SKM-1 (cell line): ENCODE results near the gene IFNK.
A peak's percentile ranks its signal among the peaks of the same experiment; 100 is the strongest.
"Not testable (repeated sequence)": the region's sequence is repeated elsewhere in the genome, so short reads cannot be mapped to it uniquely, and the experiment has no call there.

Source experiments
- DNase-seq: peaks from one replicate; lab custom pipeline; 2025; ENCODE audit not compliant: unreplicated experiment; lab: John Stamatoyannopoulos, UW

Gene IFNK, protein sequence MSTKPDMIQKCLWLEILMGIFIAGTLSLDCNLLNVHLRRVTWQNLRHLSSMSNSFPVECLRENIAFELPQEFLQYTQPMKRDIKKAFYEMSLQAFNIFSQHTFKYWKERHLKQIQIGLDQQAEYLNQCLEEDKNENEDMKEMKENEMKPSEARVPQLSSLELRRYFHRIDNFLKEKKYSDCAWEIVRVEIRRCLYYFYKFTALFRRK

DNA sequence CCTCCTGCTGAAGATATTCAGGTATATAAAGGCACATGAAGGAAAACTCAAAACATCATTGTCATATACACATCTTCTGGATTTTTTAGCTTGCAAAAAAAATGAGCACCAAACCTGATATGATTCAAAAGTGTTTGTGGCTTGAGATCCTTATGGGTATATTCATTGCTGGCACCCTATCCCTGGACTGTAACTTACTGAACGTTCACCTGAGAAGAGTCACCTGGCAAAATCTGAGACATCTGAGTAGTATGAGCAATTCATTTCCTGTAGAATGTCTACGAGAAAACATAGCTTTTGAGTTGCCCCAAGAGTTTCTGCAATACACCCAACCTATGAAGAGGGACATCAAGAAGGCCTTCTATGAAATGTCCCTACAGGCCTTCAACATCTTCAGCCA lies at the start of gene IFNK:
TSS of gene IFNK (plus strand) at position 55 of the 400 bp plus-strand sequence. CDS start at position 102, 47 bp downstream.
- DNase-seq = no peak

DNA sequence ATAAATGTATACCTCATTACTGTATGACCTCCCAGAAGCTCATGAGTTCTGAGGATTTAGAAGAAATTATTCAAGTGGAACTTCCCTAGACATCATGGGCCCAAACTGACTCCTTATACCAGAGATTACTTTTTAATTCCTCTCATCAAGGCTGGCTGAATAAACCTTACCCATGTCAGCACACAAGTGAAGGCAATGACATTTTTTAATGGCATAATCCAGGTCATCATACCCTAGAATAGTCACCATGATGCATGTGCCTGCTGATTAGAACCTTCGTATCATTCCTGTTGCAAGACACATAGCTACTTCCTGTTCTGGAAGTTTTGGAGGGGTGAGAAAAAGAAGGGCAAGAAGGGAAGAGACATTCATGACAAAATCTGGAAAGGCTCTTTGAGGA lies 49.8 kb upstream of the IFNK start:
- DNase-seq = no peak

DNA sequence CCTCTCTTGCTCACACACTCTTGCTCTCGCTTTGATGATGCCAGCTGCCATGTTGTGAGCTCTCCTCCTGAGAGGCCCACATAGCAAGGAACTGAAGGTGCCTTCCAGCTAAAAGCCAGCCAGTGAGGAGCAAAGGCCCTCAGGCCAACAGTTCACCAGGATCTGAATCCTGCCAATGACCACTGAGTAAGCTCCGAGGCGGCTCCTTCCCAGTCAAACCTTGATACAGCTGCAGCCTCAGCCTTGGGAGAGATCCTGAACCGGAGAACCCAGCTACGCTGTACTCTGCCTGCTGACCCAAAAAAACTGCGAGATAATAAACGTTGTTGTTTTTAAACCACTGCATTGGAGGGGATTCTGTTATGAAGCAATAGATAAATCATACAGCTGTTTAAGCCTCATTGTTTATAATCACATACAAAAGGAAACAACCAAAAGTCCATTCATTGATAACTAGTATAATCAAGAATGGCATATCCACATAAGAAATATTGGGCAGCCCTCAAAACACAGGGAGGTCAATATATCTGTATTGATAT lies 49.0 kb upstream of the IFNK start:
- DNase-seq = no peak

DNA sequence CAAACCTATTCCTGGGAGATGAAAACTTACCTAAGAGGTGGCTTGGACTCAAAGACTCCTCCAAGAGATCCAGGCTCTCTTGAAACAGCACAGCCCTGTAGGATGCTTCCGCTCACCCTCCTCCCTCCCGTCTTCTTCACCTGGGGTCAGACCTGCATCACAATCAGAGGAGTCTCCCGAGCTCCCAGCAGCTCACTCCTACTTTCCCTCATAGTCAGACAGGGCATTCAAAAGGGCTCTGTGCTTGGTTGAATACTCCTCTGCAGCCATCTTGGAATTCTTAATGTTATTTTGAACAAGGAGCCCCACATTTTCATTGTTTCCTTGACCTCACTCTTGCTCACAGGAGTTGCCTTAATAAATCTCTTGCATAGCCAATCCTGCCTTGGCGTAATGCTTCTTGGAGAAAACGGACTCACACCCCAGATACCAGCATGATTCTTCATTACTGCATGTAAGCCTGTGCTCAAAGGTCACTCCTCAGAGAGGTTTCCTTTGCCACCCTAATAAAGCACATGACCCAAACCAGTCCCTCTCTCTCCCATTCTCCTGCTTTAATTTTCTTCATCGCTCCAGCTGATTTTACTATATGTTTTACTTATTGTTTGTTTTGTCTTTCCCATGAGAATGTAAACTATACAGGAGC lies 47.1 kb upstream of the IFNK start:
- DNase-seq = no peak

DNA sequence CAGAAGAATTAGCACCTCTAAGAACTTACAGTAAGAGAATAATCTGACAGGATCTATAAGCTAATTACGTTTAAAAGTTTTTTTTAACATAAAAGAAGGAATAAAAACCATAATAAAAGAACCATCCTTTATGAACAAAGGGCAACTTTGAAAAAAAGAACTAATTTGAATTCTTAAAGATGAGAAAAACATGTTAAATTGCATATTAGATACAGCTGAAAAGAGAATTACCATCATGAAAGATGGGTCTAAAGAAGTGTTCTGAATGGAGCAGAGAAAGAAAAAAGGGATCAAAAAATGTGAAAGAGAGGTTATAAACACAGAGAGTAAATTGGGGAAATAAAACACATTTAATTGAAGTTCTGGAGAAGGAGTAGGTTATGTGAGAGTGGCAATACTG lies 45.8 kb upstream of the IFNK start:
- DNase-seq = no peak

DNA sequence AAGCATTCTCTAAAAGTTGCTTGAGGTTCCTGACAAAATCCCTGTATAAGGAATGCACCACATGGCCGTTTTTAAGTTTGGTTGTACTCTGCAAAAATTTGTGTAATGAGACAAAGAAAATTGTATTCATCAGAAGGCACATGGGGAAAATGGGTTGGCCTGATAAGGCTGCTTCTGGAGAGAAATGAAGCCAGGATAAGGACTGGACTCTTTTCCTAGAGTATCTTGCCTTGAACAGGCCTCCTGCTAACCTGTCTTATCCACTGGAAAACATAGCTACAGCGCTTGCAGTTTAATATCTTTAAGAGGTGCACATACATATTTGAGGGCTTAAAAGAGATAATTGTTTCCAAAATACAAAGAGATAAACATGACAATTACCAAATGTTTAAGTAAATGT lies 41.4 kb upstream of the IFNK start:
- no peak for DNase-seq

DNA sequence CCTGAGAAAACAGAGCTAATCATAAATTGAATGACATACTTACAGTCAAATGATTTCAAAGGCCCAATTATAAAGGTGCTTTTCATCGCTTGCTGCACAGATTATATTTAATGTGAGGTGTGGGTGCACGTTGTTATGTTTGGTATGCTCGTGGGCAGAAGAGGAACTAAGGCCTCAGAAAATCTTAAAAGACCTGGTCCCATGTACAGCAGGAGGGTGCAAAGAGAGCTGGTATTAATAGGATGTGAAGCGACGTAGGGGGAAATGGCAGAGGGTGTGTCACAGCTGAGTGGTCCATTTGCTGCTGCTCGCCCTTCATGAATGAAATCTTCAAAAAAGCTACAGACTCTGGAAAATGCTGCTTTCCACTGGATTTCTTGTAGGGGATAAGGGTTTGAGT lies 40.5 kb upstream of the IFNK start:
- no peak for DNase-seq

DNA sequence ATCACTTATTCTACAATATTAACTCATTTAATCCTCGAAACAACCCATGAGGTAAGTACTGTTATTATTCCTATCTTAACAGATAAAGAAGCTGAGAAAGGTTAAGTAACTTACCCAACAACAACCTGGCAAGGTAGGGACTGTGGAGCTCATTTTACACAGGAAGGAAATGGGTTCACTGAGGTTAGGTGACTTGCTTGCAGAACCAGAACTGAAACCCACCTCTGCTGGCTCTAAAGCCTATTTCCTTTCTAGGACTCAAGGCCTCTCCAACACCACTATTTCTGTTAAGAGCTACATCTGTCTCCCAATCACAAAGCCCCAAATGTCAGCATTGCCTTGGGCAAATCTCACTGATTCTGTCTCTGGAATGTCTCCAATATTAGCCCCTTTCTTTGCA lies 38.9 kb upstream of the IFNK start:
- DNase-seq = no peak

DNA sequence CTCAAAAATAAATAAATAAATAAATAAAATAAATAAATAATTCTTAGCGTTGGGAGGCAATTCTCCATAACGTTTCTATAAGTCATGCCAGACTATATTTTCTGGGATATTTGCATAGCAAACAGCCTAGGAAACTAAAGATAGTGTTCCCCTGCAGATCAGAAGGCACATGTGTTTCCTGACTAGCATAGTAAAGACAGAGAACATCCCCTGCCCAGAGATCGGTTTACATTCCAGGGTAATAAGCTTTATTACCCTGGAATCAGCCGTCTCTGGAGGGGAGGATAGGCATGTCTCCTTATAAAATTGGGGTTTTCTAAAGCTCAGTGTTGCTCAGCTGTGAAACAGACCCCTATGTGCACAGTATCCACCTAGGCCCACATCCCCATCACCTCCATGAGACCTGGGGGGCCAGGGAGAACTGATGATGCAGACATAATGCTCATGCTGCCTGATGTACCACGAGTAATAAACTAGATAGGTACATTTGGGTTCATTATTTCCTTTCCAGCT lies 36.9 kb upstream of the IFNK start:
- DNase-seq = no peak

DNA sequence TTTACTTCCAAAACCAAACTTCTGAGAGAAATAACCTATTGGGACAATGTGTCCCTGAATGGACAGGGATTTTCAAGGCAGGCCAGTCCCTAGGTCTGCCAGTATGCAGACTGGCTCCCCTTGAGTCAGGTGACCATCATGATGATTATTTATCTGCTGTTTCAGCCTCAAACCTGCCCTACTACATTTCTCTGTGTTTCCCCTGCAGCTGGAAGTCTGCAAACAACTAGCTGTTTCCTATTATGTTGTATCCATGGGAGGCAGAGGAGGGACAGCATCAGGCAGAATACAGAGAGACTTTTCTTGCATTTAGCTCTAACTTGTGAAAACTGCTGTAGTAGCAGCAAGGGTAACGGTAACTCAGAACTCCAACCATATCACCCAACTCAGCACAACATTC lies 36.2 kb upstream of the IFNK start:
- DNase-seq = no peak

DNA sequence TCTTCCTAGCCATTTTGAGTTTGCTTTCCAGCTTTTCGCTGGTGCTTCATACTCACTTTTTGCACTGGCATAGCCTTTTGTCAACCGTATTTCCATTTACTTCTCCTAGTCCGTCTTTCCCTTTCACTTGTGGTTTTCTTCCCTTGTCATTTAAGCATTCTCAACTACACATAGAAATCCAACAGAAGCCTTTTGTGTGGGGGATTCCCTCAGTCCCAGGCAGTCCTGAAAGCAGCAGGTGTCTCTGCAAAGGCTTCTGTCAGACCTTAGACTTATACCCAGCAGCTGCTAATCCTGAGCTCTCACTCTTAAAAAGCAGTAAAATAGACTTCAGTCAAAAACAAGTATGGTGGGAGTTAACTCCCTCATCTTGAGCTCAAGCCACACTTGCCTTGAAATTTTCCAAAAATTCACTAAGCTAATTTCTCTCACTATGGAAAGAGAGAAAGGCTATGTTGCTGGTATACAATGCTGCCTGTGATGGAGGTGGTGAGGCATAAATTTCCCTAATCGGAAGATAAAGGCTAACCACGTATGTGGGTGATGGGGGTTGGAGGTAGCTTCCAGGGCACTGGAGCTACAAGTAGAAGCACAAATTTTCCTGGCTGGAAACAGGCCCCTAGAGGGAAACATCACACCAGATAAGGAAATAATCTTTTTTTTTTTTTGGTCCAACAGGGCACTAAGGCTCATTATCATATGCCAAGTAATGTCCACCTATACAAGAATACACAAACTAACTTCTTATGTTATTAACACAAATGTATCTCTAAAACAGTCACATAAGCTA lies 34.8 kb upstream of the IFNK start:
- DNase-seq = no peak

DNA sequence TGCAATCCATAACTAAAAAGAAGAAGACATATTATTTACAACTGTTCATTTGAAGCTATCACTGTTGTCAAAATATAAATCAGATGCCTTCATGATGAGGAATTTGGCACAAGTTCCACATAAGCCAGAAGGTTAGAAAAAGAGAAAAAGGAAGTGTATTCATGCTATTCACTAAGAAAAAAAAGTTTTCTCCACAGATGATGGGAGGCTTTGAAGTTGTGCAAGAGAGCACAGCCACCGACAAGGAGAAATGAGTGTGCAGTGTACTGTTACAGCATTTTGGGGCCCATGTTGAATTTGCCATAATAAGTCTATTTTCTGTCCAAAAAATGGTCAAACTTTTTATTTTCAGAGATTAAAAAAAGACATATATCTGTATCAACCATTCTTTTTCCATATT lies 32.9 kb upstream of the IFNK start:
- DNase-seq = peak; percentile 74

DNA sequence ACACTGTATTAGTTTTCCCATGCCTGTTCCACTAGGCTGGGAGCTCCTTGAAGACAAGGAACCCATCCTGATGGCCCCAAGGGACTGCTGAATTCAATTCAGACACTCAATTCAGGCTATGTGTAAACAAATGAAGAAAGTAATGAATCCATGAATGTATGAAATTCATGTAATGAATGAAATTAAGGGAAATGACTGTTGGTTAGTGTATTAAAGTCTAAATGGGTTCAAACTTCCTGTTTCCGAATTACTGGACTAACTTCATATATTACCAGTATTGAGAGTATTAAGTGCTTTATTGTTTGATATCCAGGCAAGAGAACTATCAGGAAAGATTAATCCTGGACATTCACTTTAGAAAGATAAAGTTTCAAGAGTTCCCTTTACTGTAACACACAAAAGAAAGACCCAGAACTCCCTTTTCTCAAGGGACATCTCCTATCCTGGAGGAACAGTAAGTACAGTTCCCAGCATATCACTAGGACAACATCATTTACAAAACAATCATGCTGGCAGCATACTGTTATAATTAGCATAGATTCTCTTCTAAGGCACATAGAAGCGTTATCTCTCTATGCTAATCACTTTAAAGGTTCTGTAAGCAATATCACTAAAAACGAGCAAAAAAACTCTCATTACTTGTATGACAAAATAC lies 28.5 kb upstream of the IFNK start:
- no peak for DNase-seq

DNA sequence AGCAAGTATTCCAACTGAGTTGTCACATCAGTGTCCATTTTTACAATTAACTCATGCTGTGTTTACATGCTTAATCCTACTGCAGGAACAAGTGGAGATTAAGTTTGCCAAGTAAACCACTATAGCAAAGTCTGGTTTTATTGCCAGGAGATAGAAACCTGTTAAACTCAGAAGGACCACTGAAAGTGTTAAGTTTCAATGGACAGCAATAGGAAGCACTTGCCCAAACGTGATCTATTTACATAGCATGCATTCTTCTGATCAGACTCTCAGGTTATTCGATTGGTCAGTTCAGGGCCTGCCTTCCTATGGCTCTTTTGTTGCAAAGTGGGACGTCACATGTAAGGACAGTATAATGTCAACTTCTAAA lies 28.0 kb upstream of the IFNK start:
- no peak for DNase-seq

DNA sequence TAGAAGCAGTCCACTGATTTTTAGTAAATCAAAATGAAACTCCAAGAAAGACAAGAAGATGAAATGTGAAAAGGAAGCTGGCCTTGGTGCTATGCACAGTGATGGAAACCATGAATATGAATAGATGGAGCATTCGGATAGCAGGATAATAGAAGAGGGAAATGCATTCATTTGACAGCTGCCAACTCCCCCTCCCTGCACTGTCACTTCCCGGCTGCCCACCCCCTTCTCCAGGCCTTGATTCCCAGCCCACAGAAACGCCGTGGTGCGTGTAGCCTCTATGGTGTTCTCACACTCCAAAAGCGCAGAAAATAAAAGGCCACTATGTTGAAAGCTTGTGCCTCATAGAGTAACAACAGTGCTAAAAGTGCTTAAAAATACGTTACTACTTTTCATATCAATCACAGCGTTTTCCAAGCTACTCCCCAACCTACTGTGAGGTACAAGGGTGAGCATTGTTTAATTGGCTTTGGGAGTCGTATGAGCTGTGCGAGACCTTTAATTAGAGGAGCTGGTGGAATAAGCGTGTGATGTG lies 26.1 kb upstream of the IFNK start:
- no peak for DNase-seq

DNA sequence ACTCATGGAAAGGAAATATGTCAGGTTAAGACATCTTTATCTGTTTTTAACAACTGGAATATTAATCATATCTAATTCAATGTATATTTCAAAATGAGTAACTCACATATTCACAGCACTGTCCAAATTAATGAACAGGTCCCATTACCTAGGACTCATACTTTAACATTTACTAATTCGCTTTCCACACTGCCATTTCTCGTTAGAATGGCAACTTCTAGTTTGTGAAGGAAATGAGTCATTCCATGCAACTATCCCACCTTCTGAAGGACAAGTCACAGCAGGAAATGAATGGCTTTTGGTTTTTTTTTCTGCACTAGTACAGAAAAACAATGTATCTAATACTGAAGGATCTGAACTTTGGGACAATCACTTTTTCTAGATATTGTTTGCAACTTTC lies 24.6 kb upstream of the IFNK start:
- DNase-seq = no peak

DNA sequence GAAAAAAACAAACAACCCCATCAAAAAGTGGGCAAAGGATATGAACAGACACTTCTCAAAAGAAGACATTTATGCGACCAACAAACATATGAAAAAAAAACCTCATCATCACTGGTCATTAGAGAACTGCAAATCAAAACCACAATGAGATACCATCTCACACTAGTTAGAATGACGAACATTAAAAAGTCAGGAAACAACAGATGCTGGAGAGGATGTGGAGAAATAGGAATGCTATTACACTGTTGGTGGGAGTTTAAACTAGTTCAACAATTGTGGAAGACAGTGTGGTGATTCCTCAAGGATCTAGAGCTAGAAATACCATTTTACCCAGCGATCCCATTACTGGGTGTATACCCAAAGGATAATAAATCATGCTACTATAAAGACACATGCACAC lies 23.2 kb upstream of the IFNK start:
- DNase-seq = not testable (repeated sequence)

DNA sequence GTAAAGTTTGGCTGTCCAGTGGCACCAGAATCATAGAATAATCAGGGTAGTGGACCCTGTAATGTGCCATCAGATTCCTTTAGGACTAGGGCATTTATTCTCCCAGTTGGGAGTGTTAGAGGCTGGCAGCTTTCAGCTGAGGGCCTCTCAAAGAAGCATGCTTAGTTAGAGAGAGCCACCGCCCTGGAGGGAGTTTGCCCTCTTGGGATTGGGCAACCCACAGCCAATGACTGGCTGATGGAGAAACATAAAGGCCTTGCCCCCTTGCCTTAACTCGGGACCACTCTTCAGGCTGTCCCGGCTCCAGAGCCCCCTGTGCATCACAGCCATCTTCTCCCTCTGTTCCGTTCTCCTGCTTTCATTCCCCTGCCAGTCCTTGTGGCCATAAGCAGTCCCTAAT lies 20.5 kb upstream of the IFNK start:
- no peak for DNase-seq

DNA sequence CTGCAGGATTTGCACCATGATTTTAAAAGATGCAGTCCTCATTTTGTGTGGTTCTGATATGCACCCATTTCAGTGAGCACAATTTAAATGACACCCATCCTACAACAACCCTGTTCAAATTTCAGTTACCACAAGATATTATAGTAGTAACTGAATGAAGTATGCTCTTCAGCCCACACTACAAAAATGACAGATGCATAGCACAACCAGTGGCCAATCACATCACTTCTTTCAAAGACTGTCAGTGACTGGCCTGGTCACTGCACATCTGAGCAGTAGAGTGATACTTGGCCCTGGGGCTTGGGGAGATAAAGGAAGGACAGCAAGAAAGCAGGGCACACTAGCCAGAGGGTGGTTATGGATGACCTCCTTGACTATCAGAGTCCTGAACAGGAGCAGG lies 19.8 kb upstream of the IFNK start:
- no peak for DNase-seq

DNA sequence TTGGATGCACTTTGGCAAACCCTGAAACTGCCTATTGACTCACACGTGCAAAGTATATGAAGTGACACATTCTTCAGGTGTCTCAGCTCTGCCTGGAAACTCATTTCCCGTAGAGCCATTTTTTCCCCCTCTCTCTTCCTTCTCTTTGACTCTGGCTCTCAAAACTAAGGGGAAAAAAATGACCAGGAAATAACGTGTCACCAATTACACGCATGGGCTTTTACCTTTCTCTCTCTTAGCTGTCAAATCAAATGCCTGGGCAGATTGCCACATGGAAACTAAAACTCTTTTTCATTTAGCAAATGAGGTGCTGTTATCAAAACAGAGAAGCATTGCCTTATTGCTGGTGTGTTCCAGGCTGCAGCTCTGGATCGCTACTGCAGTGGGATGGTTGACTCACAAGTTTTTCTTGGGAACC lies 18.3 kb upstream of the IFNK start:
- no peak for DNase-seq

DNA sequence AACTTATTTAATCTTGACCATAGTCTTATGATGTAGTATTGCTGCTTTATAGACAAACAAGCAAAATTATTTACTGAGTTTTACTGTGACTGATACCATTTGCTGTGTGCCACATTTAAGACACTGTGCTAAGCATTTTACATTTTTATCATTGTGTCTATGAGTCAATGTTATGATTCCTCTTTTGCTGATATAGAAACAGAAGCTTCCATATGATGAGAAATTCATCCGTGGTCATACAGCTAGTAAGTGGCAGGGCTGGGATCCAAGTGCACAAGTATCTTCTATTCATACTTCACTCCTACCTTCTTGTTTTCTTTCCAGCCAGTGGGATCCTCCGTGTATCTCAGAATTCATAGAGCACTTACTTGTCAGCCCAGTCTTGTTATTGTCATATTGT lies 17.1 kb upstream of the IFNK start:
- no peak for DNase-seq
